ENCODE results near the gene SRPK2.

DNA sequence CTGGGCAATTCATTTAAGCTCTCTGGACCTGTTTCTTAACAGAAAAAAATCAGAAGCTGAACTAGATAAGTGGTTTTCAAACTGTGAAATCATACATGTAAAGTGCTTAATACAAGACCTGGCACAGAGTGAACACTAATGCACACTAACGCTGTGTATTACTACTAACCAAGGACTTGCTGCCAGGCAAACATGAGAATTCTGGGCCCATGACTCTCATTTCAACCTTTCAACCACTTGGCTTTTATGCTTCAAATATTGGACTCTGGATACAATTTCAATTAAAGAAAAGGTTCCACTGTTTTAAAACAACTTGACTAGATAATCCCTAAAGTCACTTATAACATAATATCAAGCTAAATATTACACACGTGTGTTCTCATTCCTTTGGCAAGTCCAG, 73.4 kb downstream of the SRPK2 start:
- TF ChIP-seq, protein P1, sequence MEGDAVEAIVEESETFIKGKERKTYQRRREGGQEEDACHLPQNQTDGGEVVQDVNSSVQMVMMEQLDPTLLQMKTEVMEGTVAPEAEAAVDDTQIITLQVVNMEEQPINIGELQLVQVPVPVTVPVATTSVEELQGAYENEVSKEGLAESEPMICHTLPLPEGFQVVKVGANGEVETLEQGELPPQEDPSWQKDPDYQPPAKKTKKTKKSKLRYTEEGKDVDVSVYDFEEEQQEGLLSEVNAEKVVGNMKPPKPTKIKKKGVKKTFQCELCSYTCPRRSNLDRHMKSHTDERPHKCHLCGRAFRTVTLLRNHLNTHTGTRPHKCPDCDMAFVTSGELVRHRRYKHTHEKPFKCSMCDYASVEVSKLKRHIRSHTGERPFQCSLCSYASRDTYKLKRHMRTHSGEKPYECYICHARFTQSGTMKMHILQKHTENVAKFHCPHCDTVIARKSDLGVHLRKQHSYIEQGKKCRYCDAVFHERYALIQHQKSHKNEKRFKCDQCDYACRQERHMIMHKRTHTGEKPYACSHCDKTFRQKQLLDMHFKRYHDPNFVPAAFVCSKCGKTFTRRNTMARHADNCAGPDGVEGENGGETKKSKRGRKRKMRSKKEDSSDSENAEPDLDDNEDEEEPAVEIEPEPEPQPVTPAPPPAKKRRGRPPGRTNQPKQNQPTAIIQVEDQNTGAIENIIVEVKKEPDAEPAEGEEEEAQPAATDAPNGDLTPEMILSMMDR (IDR thresholded peaks at IDR 0.05): no peak
- no peak for TF ChIP-seq POLR2A (IDR thresholded peaks at IDR 0.05)
